Activated naive CD8-positive, alpha-beta T cell treated with anti-CD3 and anti-CD28 coated beads, Interleukin-2, amount 10 ng/mL, durations not matched to agents 7 days and 5 days (primary cell): ENCODE measurements around the gene CACNA1S. TPM values are rescaled to one million over a fixed set of nuclear protein-coding genes. Genes with fewer than 3 reads are reported as not detected.

ENCODE experiments used
- ATAC-seq: fragments of 150-1000 bp; cut with Tn5 transposase; one replicate; pipeline ENCODE4 v1.10.0; 2021; ENCODE audit warnings: low read depth, moderate library complexity
- POLR2A ChIA-PET: fragments of 350-600 bp; sonication (Branson Sonifier 250); formaldehyde crosslinking; loops from one replicate; lab custom pipeline; 2021; ENCODE audit warnings: antibody characterized with exemption; lab: Charles Lee
- DNase-seq: peaks from one replicate; pipeline ENCODE4 v3.0.0; 2021
- H3K27ac Mint-ChIP-seq: one replicate; pipeline ENCODE4 v1.8.0; 2022; ENCODE audit warnings: mild to moderate bottlenecking, mixed read lengths
- H3K27me3 Mint-ChIP-seq: one replicate; pipeline ENCODE4 v1.8.0; 2022; ENCODE audit warnings: mild to moderate bottlenecking, moderate library complexity, mixed read lengths
- H3K36me3 Mint-ChIP-seq: one replicate; pipeline ENCODE4 v1.8.0; 2021; ENCODE audit warnings: mild to moderate bottlenecking, mixed read lengths
- H3K4me1 Mint-ChIP-seq: one replicate; pipeline ENCODE4 v1.8.0; 2021; ENCODE audit warnings: mixed read lengths
- H3K4me3 Mint-ChIP-seq: one replicate; pipeline ENCODE4 v1.8.0; 2022; ENCODE audit warnings: mild to moderate bottlenecking, moderate library complexity, mixed read lengths
- H3K9me3 Mint-ChIP-seq: one replicate; pipeline ENCODE4 v1.8.0; 2021; ENCODE audit warnings: mixed read lengths
- total RNA-seq, 2 experiments: library from RNA; stranded (reverse); gene quantifications; one replicate each; pipeline ENCODE4 v1.2.3, GENCODE V29; 2021

The CACNA1S gene
- total RNA-seq, 2 experiments from 2014 or later: not detected

GRCh38 chr1:201020721-201021629 is 91.3 kb downstream of the CACNA1S start:
- Mint-ChIP-seq H3K27ac (peak overlapping the region; percentile 100), H3K27me3 (no peaks in the 10 kb centered on the region), H3K9me3 (no peaks in the 10 kb centered on the region), H3K4me3 (peak overlapping the region; percentile 99), H3K36me3 (peaks cover 28% of the 10 kb centered on the region), H3K4me1 (peaks cover 62% of the 10 kb centered on the region)
- DNase-seq: peak; percentile 51
- POLR2A ChIA-PET: interaction anchor here (0.6 to 8.4 kb wide), 13 partner anchors 9 to 1987 kb away, joined by 3 to 108 read pairs (median 3); partner anchors contain the start of gene TMEM183A
- peak; percentile 20 for ATAC-seq

GRCh38 chr1:201020040-201020591 is 92.1 kb downstream of the CACNA1S start:
- POLR2A ChIA-PET: interaction anchor here (0.7 to 8.4 kb wide), 13 partner anchors 8 to 1987 kb away, joined by 3 to 108 read pairs (median 3); partner anchors contain the start of gene TMEM183A
- Mint-ChIP-seq H3K36me3 (peaks cover 30% of the 10 kb centered on the region), H3K27ac (peak overlapping the region; percentile 100), H3K4me1 (peaks cover 60% of the 10 kb centered on the region), H3K4me3 (peak overlapping the region; percentile 99), H3K27me3 (no peaks in the 10 kb centered on the region), H3K9me3 (no peaks in the 10 kb centered on the region)
- DNase-seq (peak; percentile 56), ATAC-seq (peak; percentile 34)

GRCh38 chr1:201019321-201019977 is 92.8 kb downstream of the CACNA1S start:
- H3K27ac Mint-ChIP-seq: peak overlapping the region; percentile 100
- DNase-seq: peak; percentile 84
- H3K36me3 Mint-ChIP-seq: peaks cover 33% of the 10 kb centered on the region
- POLR2A ChIA-PET: interaction anchor here (0.7 to 8.4 kb wide), 7 partner anchors 7 to 47 kb away, joined by 3 to 108 read pairs (median 4); no protein-coding TSS in a partner anchor
- peak overlapping the region; percentile 99 for H3K4me3 Mint-ChIP-seq
- H3K9me3 Mint-ChIP-seq: no peaks in the 10 kb centered on the region
- peaks cover 64% of the 10 kb centered on the region for H3K4me1 Mint-ChIP-seq
- H3K27me3 Mint-ChIP-seq: no peaks in the 10 kb centered on the region
- peak; percentile 62 for ATAC-seq

GRCh38 chr1:201017828-201018163 is 94.4 kb downstream of the CACNA1S start:
- POLR2A ChIA-PET: interaction anchor here (1.0 to 1.5 kb wide), 2 partner anchors 8 to 9 kb away, joined by 4 to 5 read pairs; no protein-coding TSS in a partner anchor
- peak overlapping the region; percentile 100 for H3K27ac Mint-ChIP-seq
- ATAC-seq (no peak), DNase-seq (no peak)
- H3K36me3 Mint-ChIP-seq: peaks cover 35% of the 10 kb centered on the region
- H3K9me3 Mint-ChIP-seq: no peaks in the 10 kb centered on the region
- no peaks in the 10 kb centered on the region for H3K27me3 Mint-ChIP-seq
- H3K4me1 Mint-ChIP-seq: peaks cover 71% of the 10 kb centered on the region
- H3K4me3 Mint-ChIP-seq: peak overlapping the region; percentile 77

- ATAC-seq: no peak
- H3K4me1 Mint-ChIP-seq: peaks cover 77% of the 10 kb centered on the region
- no peaks in the 10 kb centered on the region for H3K9me3 Mint-ChIP-seq
- H3K36me3 Mint-ChIP-seq: peaks cover 32% of the 10 kb centered on the region
- POLR2A ChIA-PET: interaction anchor here (1.0 to 1.5 kb wide), 2 partner anchors 8 to 9 kb away, joined by 4 to 5 read pairs; no protein-coding TSS in a partner anchor
- no peak for DNase-seq
- H3K4me3 Mint-ChIP-seq: peak overlapping the region; percentile 77
- H3K27me3 Mint-ChIP-seq: no peaks in the 10 kb centered on the region
- H3K27ac Mint-ChIP-seq: peak overlapping the region; percentile 100
These were observed 95.0 kb downstream of the CACNA1S start for GRCh38 chr1:201016943-201017827.

- Mint-ChIP-seq H3K27me3 (no peaks in the 10 kb centered on the region), H3K27ac (peak overlapping the region; percentile 100), H3K4me1 (peaks cover 87% of the 10 kb centered on the region), H3K4me3 (peak overlapping the region; percentile 77), H3K36me3 (peaks cover 31% of the 10 kb centered on the region), H3K9me3 (no peaks in the 10 kb centered on the region)
- no peak for DNase-seq
- ATAC-seq: no peak
- POLR2A ChIA-PET: interaction anchor here (0.9 to 8.6 kb wide), 4 partner anchors 7 to 201 kb away, joined by 3 to 108 read pairs (median 4); partner anchors contain the start of gene KIF21B
These were observed 96.0 kb downstream of the CACNA1S start for GRCh38 chr1:201016211-201016651.

- H3K27ac Mint-ChIP-seq: peak overlapping the region; percentile 100
- no peaks in the 10 kb centered on the region for H3K9me3 Mint-ChIP-seq
- POLR2A ChIA-PET: interaction anchor here (0.6 to 8.6 kb wide), 5 partner anchors 7 to 200 kb away, joined by 3 to 108 read pairs (median 3); partner anchors contain the start of gene KIF21B
- H3K4me3 Mint-ChIP-seq: peak overlapping the region; percentile 77
- H3K27me3 Mint-ChIP-seq: no peaks in the 10 kb centered on the region
- DNase-seq (no peak), ATAC-seq (peak; percentile 34)
- peaks cover 87% of the 10 kb centered on the region for H3K4me1 Mint-ChIP-seq
- H3K36me3 Mint-ChIP-seq: peaks cover 29% of the 10 kb centered on the region
These were observed 96.6 kb downstream of the CACNA1S start for GRCh38 chr1:201015551-201016091.

GRCh38 chr1:201014816-201015200 is 97.4 kb downstream of the CACNA1S start:
- peak overlapping the region; percentile 89 for H3K27ac Mint-ChIP-seq
- ATAC-seq (no peak), DNase-seq (no peak)
- H3K4me1 Mint-ChIP-seq: peaks cover 82% of the 10 kb centered on the region
- no peaks in the 10 kb centered on the region for H3K9me3 Mint-ChIP-seq
- peak overlapping the region; percentile 54 for H3K4me3 Mint-ChIP-seq
- H3K27me3 Mint-ChIP-seq: no peaks in the 10 kb centered on the region
- POLR2A ChIA-PET: interaction anchor here (0.6 to 8.6 kb wide), 2 partner anchors 8 to 17 kb away, joined by 3 to 108 read pairs; partner anchors contain the start of gene KIF21B
- H3K36me3 Mint-ChIP-seq: peaks cover 29% of the 10 kb centered on the region

GRCh38 chr1:201013991-201014815 is 98.0 kb downstream of the CACNA1S start:
- H3K4me3 Mint-ChIP-seq: peak overlapping the region; percentile 76

GRCh38 chr1:201013031-201013485 is 99.2 kb downstream of the CACNA1S start:
- H3K4me1 Mint-ChIP-seq: peaks cover 77% of the 10 kb centered on the region
- H3K27me3 Mint-ChIP-seq: no peaks in the 10 kb centered on the region
- H3K9me3 Mint-ChIP-seq: no peaks in the 10 kb centered on the region
- H3K36me3 Mint-ChIP-seq: peaks cover 27% of the 10 kb centered on the region
- DNase-seq (peak; percentile 56), ATAC-seq (peak; percentile 68)
- POLR2A ChIA-PET: interaction anchor here (0.6 to 8.6 kb wide), 2 partner anchors 10 to 261 kb away, joined by 4 to 108 read pairs; partner anchors contain the start of gene KIF21B
- H3K27ac Mint-ChIP-seq: peak overlapping the region; percentile 95
- peak overlapping the region; percentile 76 for H3K4me3 Mint-ChIP-seq

More at GRCh38 chr1:201013991-201014815, 98.0 kb downstream of the CACNA1S start:
- POLR2A ChIA-PET: interaction anchor here (8.6 kb wide), 1 partner anchor 9 kb away, joined by 108 read pairs; the partner anchor contains the start of gene KIF21B
- no peak for DNase-seq
- peak overlapping the region; percentile 95 for H3K27ac Mint-ChIP-seq
- no peak for ATAC-seq
- H3K27me3 Mint-ChIP-seq: no peaks in the 10 kb centered on the region
- peaks cover 80% of the 10 kb centered on the region for H3K4me1 Mint-ChIP-seq
- H3K36me3 Mint-ChIP-seq: peaks cover 28% of the 10 kb centered on the region
- no peaks in the 10 kb centered on the region for H3K9me3 Mint-ChIP-seq

GRCh38 chr1:201011616-201012015 is 100.6 kb downstream of the CACNA1S start:
- Mint-ChIP-seq H3K27ac (peak overlapping the region; percentile 95), H3K27me3 (no peaks in the 10 kb centered on the region), H3K4me1 (peaks cover 65% of the 10 kb centered on the region), H3K4me3 (peak overlapping the region; percentile 57), H3K36me3 (peaks cover 24% of the 10 kb centered on the region), H3K9me3 (no peaks in the 10 kb centered on the region)
- no peak for DNase-seq
- POLR2A ChIA-PET: interaction anchor here (8.6 kb wide), 1 partner anchor 11 kb away, joined by 108 read pairs; the partner anchor contains the start of gene KIF21B
- no peak for ATAC-seq
